ENCODE measurements around the gene BEAN1.

The BEAN1 gene

GRCh38 chr16:66427036-66427860 lies at the start of gene BEAN1:
Gene BEAN1 (plus strand): TSS chr16:66427295. CDS start chr16:66437677, 10,382 bp downstream.
- no peak for DNase-seq

GRCh38 chr16:66377324-66377723 lies 49.8 kb upstream of the BEAN1 start:
- no peak for DNase-seq

GRCh38 chr16:66378741-66379570 lies 48.1 kb upstream of the BEAN1 start:
- DNase-seq = no peak

- DNase-seq = no peak
Observed at GRCh38 chr16:66379571-66379941, 47.5 kb upstream of the BEAN1 start.

GRCh38 chr16:66380421-66380820 lies 46.7 kb upstream of the BEAN1 start:
- DNase-seq = no peak

GRCh38 chr16:66381585-66382170 lies 45.4 kb upstream of the BEAN1 start:
- DNase-seq = no peak

GRCh38 chr16:66382171-66382965 lies 44.7 kb upstream of the BEAN1 start:
- DNase-seq = no peak

GRCh38 chr16:66382966-66383299 lies 44.2 kb upstream of the BEAN1 start:
- no peak for DNase-seq

- DNase-seq = no peak
Observed at GRCh38 chr16:66383551-66383950, 43.5 kb upstream of the BEAN1 start.

GRCh38 chr16:66385415-66385814 lies 41.7 kb upstream of the BEAN1 start:
- DNase-seq = no peak

- no peak for DNase-seq
Observed at GRCh38 chr16:66386629-66387622, 40.2 kb upstream of the BEAN1 start.

GRCh38 chr16:66387817-66388332 lies 39.2 kb upstream of the BEAN1 start:
- DNase-seq = no peak

- DNase-seq = no peak
Observed at GRCh38 chr16:66388350-66389139, 38.5 kb upstream of the BEAN1 start.

GRCh38 chr16:66389256-66390176 lies 37.6 kb upstream of the BEAN1 start:
- no peak for DNase-seq

GRCh38 chr16:66390346-66391108 lies 36.6 kb upstream of the BEAN1 start:
- DNase-seq = no peak

GRCh38 chr16:66391726-66392670 lies 35.1 kb upstream of the BEAN1 start:
- DNase-seq = no peak

GRCh38 chr16:66395806-66396555 lies 31.1 kb upstream of the BEAN1 start:
- DNase-seq = no peak

Measured in GDM1 (cell line).